ENCODE data around the gene GPR78.

Gene GPR78

DNA sequence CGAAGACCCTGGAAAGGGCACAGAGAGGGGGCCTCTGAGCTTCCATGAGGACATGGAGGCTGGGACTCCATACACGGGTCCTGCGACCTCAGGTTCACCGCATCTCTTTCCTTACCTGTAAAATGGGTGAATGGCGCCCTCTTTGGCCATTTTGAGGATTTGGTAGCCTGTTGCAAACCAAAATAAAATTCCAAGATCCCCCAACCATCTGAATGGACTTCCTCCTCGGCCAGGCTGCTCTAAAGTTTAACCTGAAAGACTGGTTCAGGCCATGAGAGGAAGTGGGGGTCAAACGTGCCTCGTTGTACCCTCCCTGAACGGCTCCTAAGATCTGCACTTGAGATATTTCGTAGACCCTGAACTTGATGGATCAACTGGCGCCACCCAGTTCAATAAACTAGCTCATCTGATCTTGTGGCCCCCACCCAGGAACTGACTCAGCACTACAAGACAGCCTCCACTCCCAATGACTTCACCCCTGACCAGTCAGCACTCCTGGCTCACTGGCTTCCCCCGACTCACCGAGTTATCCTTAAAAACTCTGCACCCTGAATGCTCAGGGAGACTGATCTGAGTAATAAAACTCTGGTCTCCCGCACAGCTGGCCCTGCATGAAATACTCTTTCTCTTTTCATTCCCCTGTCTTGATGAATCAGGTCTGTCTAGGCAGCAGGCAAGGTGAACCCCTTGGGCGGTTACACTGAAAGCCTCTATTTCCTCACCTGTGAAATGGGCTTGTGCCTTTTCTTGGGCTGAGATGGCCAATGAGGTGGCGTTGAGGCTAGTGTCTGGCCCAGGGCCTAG is 32.9 kb upstream of the GPR78 start:
- DNase-seq: no peak

DNA sequence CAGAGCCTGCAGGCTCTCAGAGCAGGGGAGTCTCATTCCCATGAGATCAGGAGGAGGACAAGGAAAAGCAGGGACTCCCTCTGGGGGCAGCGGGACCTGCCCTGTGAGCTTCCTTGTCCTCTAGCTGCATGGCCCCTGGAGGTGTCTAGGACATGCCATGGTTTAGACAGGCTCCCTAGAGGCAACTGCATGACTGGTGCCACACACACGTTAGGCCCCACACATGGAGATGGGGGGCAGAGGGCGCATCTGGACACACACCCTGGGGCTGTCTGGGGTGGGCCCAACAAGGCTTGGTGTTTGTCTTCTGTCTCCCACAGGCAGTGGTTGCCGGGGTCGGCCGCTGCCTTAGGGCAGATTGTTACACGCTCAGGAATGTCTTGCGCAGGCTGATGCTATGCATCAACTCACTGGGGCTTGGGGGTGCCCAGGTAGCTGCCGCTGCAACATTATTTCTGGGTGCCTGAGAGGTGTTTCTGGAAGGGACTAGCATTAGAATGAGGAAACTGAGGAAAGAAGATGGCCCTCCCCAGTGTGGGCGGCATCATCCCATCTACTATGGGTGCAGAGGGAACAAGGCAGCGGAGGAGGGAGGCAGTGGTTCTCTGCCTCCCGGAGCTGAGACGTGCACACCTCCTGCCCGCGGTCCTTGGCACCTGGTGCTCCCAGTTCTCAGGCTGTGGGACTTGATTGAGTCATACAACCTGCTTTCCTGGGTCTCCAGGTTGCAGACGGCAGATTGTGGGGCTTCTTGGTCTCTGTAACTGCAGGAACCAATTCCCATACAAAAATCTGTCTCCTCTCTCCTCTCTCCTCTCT is 32.1 kb upstream of the GPR78 start:
- DNase-seq: no peak

DNA sequence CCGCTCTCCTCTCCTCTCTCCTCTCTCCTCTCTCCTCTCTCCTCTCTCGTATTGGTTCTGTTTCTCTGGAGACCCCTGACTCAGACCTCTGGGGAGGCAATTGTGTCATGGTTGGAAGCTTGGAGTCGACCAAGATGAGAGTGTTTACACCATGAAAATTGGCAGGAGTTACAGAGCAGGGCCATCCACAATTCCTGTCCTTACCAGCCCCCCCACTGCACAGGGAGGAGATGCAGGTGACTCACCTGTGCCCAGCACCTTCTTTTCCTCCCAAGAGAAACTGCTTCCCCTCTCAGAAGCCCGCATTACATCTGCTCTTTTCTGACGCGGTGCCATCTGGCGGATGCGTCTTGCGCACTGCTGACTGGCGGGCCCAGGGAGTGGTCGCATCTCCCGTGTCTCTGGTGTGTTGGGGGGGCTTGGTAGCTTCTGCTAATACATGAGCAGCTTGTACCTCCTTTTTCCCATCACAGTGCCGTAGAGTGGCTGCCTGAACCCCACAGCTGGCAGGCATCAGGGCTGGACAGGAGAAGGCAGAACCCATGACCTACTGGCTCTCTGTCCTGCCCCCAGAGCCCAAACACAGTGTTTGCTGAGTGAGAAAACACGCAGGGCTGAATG is 31.4 kb upstream of the GPR78 start:
- DNase-seq: no peak

DNA sequence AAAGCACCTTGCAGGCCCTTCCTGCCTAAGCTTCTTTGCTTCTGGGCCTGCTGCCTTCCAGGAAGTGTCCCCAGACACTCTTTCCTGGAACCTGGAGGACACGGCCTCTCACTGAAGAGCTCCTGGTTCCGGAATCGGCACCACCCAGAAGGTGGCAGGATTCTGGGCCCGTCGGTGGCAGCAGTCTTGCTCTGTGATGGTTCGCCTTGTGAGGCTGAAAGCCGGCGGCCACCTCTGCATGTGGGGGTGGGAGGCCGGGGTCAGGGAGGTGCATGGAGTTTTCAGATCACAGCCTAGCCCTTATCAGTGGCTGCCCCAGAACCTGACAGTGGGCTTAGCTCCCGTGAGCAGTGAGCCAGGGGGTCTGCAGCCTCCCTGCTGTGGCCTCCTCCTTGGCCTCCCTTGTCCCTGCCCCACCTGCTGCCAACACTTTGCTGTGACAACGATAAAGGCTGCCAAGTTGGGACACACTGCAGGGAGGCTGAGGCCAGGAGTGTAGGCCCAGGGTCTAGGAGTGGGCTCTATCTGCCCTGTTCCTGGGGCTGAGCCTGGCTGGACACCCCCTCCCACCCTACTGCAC is 30.8 kb upstream of the GPR78 start:
- no peak for DNase-seq

DNA sequence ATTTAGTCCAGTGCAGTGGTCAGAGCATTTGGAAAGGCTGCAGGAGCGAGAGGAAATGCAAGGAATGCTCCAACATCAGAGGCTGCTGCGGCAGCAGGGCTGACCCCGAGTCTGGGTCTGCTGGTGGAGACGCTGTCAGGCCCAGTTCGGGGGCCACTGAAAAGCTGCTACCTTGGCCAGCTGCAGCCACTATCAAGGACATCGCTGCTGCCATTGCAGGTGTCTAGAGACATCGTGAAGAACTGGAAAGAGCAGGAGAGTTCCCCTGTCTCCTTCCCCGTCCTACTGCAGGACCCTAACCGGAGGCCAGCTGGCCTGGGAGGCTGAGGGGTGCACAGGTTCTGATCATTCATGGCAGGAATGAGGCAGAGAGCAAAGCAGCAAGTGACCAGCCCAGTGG is 29.5 kb upstream of the GPR78 start:
- DNase-seq: no peak

DNA sequence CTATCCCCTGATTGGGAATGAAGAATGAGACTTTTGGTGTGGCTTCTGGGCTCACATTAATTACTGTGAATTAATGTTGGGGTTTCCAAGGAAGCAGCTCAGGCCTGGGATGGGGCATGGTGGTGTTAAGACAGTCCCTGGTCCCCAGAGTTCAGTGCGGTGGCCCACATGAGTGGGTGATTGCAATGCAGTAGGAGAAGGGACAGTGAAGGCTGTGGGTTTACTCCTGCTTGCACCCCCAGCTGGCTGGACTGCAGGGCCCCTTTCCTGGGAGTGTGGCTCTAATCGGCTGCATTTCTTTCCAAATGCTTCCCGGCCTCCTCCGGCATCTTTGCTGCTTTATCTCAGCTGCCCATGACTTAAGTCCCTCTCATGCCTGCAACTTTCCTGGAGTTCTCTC is 28.2 kb upstream of the GPR78 start:
- no peak for DNase-seq

DNA sequence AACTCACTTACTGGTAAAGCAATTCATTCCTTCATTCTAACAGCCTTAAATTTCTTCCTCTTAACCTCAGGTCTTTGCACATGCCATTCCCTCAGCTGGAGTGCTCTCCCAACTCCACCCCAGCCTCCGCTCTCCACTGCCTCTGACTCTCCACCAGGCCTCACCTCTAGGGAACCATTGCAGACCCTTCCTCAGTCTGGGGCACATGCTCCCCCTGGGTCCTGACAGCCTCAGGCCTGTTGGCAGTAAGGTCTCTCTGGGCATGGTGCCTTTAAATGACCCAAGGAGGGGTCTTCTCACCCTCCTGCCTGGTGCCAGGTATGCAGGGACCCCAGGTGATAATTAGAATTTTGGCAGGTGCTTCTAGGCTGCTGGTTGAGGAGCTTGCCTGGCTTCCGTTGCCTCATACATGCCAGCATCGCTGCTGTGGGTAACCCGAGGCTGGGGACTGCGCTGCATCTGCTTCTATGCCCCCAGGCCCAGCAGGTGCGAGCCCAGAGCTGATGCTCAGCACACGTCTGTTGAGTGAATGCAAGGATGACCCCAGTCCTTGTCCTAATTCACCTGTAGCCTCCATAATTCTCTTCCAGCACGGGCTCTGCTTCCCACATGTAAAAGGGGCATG is 27.5 kb upstream of the GPR78 start:
- no peak for DNase-seq

DNA sequence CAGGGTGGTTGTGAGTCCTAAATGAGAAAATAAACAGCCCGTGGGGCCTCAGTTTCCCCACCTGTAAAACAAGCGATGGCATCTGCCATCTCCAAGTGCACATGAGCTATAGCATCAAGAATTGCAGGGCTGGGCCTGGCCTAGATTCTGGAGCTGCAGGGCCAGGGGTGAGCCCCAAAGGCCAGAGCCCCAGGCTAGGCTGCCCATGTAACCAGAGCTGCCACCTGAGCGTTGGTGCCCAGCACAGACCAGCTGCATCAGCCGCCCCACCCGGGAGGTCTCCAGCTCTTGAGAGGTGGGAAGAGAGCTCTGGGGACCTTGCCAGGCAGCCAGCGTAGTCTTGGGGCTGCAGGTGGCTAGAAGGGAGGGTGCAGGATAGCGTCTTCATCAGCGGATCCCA is 27.0 kb upstream of the GPR78 start:
- DNase-seq: no peak

DNA sequence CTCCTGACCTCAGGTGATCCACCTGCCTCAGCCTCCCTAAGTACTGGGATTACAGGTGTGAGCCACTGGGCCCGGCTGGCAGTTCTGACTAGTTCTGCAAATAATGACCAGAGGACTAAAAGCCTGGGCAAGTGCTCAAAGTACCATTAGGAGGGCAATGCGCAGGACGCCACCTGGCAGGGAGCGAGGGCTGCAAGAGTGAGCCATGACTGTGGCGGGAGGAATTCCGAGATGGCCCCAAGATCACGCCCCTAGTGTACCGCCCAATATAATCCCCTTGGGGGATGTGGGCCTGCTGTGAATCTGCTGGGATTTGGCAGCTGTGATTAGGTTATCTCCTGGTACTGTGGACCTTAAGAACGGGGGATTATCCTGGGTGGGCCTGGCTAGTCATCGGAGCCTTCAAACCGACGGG is 26.2 kb upstream of the GPR78 start:
- no peak for DNase-seq

DNA sequence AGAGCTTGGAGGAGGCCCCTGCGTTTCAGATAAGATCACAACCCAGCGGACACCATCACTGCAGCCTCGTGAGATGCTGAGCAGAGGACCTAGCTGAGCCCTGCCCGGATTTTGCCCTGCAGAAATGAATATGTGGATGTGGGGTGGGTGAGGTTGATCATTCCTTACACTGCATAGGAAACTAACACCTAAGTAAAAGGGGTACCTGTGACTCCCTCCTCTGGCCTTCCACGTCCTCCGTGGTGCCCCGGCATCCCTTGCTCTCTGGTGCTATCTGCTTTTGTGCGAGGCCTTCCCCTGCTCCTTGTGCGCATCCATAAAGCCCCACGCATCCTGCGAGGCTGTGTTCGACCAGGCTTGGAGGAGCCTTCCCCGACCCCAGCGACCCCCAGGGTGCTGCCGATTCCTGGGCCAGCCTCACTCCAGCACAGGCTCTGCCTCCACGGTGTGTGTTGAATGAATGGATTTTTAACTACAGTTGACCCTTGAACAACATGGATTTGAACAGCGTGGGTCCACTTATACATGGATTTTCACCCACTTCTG is 25.6 kb upstream of the GPR78 start:
- no peak for DNase-seq

DNA sequence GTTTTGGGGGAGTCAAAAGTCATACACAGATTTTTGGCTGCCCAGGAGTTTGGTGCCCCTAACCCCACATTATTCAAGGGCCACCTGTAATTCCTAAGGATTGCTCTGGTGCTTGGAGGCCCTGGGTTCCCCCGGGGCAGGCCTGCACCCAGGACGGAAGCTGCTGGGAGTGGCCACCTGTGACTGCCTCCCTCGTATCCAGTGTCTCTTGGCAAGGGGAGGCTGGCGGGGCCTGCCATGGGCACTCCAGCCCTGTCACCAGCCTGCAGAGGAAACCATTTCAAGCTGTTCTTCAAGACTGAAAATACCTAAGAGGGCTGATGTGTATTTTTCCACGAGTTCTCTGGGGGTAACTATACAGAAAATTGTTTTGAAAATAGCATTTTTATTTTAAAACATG is 24.5 kb upstream of the GPR78 start:
- no peak for DNase-seq

DNA sequence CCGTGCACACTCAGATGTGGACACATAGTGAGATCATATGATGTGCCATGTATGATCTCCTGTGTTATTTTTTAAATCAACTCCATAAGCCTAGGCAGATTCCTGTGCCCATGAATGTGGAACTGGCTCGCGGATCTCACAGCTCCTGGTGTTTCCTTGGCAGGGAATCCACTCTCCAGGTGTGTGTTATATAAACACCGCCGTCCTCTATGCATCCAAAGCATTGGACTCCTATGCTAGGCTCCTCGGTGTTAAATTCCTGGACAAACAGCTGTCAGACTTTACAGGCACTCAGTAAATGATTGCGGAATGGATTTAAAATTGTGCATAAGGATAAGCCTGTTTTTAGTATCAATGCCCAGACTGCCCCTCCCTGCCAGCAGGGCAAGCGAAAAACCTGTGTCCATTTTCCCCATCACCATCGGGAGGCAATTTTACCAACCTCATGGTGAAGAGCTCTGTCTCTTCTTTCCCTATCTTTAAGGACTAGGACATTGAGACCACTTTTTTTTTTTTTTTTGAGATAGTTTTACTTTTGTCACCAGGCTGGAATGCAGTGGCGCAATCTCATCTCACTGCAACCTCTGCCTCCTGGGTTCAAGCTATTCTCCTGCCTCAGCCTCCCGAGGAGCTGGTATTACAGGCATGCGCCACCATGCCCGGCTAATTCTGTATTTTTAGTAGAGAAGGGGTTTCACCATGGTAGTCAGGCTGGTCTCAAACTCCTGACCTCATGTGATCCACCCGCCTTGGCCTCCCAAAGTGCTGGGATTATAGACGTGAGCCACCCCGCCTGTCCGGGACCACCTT is 23.6 kb upstream of the GPR78 start:
- no peak for DNase-seq

DNA sequence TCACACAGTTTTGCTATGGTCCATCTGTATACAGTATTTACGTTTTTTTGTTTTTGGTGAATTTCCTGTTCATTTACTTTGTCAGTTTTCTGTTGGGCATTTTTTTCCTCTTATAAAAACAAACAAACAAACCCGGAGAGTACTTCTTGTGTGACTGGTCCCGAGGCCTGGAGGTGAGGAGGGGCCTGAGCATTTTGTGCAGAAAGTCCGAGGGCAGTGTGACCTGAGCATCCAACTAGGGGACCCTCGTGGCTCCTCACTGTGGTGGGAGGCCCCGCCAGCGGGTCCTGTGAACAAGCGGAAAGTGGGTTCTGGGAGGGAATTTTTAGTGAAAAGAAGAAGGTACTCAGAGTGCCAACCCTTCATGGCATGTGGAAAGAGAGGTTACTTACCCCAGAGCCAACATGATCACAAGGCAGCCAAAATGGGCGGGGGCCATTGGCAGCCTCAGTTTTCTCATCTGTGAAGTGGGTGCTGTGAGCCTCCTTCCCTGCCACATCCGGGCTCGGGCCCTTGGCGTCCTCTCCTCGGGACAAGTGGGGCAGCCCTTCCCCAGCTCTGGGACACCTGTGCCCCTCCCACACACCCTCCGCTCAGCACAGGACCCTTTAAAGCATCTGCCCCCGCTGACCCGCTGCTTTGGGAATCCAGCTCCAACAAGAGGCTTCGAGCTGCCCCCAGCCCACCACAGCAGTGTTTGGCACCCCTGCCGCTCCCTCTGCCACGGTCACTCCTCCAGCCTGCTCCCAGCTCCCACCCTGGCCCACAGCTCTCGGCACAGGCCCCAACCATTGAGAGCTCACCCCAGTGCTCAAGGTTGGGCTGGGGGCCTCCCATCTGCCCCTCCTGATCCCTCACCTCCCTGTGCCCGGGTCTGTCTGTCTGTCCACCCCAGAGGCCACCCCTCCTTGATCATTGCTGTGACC is 22.8 kb upstream of the GPR78 start:
- DNase-seq: no peak

DNA sequence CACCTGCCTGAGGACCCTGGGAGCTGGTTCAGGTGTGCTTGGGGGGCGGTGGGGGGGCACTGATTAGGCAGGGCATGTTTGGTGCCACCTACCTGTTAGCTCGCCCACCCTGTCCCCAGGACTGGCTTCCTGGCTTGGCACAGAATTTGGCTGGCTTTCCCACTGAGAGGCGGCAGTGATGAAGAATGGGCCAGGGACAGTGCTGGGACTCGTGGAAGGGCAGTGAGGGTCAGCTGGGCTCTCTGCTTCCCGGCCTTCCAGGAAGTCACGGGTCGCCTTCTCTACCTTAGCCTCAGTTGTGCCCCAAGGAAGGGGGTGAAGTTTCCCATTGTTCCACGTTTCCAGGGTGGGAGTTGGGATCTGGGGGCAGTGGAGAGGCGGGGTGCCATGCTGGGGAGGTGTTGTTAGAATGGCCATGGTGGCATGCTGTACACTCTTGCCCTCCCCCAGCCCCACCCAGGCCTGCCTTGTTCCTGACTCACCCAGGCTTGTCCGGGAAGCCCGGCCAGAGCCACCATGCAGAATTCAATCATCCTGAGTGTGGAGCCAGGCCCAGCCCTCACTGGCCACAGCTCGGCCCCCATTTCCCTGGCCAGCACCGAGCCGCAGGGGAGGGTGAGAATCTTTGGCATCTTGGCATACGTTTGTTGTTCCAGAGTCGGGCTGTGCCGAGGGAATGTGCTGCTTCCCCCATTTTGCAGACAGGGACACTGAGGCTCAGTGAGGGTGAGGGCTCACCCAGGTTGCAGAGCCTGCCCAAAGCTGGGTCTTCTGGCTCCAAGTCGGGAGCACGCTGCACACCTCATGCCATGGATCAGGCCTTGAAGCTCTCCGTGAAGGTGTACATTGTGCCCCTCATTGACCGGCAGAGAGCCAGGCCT is 21.9 kb upstream of the GPR78 start:
- DNase-seq: no peak

DNA sequence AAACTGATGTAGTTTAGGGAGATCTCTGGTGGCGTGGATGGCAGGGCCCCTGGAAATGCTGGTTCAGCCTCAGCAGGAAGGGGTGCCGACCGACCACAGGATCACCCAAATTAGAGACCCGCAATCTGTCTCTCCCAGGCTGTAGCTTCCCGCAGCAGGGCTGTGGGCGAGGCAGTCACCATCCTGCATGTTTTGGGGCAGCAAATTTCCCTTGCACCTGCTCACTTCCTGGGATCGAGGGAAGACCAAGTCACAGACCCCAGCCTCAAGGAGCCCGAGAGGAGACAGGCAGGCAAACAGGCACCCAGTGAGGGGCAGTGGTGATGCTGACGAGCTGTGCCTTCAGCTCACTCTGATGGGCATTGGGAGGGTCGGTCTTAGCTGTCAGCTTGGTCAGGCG is 21.2 kb upstream of the GPR78 start:
- no peak for DNase-seq

DNA sequence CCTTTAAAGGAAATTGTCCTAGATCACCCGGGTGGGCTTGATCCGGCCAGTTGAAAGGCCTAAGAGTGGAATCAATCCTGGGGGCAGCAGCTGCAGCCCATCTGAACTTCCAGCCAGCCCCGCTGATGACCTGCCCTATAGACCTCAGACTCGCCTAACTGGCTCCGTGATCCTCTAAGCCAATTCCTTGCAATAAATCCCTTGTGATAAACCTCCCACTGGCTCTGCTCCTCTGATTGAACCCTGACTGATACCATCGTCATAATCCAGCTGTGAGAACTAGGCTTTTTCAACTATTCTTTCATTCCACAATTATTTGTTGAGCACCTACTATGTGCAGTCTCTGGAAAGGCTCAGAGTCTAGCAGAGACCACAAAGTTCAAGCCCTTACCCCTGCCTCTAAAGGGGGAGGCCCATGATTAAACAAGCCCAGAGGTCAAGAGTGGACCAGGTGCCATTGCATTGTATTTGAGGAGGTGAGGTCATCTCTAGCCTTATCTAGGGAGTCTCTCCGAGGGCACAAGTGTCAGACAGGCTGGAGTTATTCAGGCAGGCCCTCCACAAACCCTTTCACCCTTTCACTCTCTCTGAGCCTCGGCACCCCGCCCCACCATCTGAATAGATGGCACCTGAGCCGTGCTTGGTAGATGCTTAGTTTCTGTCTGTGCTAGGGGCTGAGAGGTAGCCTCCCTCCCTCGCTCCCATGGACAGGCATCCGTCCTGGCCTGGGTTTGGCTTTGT is 20.5 kb upstream of the GPR78 start:
- no peak for DNase-seq

DNA sequence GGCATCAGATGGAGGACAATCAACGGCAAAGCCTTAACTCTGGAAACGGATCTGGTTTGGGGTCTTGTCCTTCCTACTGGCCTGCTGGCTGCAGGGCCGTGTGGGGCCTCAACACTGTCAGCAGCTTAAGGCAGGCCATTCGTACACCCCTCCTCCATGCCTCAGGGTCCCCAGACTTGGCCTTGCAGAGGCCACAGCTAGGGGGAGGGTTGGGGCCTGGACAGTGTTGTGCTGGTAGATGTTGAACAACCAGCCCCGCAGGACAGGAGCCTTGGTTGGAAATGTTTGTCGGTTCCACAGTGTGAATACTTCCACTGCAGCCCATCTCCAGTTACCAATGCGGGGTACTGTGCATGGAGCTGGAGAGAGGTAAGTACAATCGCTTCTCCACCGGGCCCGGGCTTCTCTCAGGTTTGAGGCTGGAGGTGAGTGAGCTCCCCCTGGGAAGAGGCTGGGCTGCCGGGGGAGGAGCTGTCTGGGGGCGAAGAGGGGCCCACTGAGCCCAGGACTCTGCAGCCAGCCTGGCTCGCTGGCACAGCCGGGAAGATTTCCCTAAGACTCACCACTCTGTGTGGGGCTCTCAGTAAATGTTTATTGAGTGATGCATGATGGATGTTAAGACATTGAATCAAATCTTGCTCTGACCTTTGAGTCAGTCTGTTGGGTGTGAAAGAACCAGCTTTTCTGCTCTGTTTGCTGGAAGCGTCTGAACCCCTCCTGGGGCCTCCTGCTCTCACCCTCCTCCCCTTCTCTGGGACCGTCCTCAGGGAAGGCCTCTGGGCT is 19.7 kb upstream of the GPR78 start:
- DNase-seq: no peak

DNA sequence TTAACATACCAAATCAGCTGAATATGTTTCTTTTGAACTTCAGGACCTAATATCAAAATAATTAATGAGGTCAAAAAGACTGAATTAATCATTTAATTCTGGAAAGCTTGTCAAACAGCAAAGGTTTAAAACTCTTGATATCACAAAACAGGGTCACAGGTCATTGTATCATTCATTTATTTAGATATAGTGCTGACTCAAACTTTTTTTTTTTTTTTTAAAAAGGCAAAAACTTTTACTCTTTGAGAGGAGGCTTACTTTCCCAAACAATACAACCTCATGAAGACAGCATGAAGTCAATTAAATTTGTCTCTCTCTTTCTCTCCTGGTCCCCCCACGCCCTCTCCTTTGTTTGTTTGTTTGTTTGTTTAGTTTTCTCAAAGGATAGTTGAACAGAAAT is 15.6 kb upstream of the GPR78 start:
- no peak for DNase-seq
